Neural progenitor cell (in vitro differentiated cells): Measurements from ENCODE around the gene PRRG2.

Experiments
- EZH2 ChIP-seq: fragments of 200-600 bp; sonication (generic); IDR thresholded peaks from 2 replicates; pipeline ENCODE4 v1.6.1; 2017; ENCODE audit warnings: antibody characterized with exemption, mild to moderate bottlenecking, moderate library complexity
- TF ChIP-seq, protein P1 (sequence below): fragments of 200-600 bp; sonication (generic); IDR thresholded peaks from 2 replicates; pipeline ENCODE4 v1.5.1; 2017; ENCODE audit warnings: antibody characterized with exemption, mild to moderate bottlenecking

DNA sequence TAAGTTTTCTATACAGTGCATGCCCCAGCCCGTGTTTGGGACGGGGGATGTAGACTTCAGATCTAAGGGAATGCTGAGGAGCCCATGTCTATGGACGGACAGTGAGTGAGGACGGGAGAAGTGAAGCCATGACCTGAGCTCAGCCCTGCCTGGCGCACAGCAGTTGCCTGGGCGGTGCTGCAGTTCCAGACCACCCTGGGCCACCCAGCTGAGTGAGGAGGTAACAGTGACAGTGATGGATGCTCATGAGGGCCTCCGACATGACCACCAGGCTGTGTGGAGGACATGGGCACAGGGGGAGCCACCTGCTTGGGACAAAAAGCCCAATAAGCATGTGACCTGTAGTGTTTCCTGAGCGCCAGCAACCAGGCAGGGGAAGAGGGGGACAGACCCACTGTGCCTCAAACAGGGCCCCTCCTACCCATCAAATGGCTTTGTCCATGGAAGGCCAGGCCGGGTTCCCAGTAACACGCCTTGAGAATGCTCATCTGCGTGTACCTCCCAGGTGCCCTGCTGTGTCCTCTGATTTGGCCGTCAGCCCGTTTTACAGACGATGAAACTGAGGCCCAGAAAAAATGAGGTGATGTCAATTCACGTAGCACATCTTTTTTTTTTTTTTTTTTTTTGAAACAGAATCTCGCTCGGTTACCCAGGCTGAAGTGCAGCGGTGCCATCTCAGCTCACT is 23.3 kb upstream of the PRRG2 start:
- TF ChIP-seq, protein P1, sequence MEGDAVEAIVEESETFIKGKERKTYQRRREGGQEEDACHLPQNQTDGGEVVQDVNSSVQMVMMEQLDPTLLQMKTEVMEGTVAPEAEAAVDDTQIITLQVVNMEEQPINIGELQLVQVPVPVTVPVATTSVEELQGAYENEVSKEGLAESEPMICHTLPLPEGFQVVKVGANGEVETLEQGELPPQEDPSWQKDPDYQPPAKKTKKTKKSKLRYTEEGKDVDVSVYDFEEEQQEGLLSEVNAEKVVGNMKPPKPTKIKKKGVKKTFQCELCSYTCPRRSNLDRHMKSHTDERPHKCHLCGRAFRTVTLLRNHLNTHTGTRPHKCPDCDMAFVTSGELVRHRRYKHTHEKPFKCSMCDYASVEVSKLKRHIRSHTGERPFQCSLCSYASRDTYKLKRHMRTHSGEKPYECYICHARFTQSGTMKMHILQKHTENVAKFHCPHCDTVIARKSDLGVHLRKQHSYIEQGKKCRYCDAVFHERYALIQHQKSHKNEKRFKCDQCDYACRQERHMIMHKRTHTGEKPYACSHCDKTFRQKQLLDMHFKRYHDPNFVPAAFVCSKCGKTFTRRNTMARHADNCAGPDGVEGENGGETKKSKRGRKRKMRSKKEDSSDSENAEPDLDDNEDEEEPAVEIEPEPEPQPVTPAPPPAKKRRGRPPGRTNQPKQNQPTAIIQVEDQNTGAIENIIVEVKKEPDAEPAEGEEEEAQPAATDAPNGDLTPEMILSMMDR = no peak
- TF ChIP-seq EZH2 = no peak
